Neural cell (in vitro differentiated cells): ENCODE results near the gene ZNF444. TPM values are rescaled to one million over a fixed set of nuclear protein-coding genes. Genes with fewer than 3 reads are reported as not detected.
"Not testable (repeated sequence)": the region's sequence is repeated elsewhere in the genome, so short reads cannot be mapped to it uniquely, and the experiment has no call there.

Experiments
- H2AFZ ChIP-seq: fragments of 200-600, 300-800 bp; sonication (generic), shearing (Covaris generic); 2 replicates; pipeline ENCODE4 v1.6.0; 2014; ENCODE audit warnings: low read depth, mild to moderate bottlenecking, antibody characterized with exemption, low read length, moderate library complexity
- H3F3A ChIP-seq: fragments of 200-600 bp; shearing (Covaris generic); 2 replicates; pipeline ENCODE4 v1.6.1; 2016; ENCODE audit warnings: mild to moderate bottlenecking, moderate library complexity, mixed read lengths, antibody characterized with exemption, low read length; ENCODE audit not compliant: insufficient read depth, poor library complexity, severe bottlenecking
- H3K27ac ChIP-seq: fragments of 200-600, 300-800 bp; sonication (generic), shearing (Covaris generic); 2 replicates; pipeline ENCODE4 v1.5.1; 2014; ENCODE audit warnings: mild to moderate bottlenecking, low read length, moderate library complexity
- H3K27me3 ChIP-seq: fragments of 300-800, 200-600 bp; sonication (generic), shearing (Covaris generic); 2 replicates; pipeline ENCODE4 v1.6.0; 2014; ENCODE audit warnings: mild to moderate bottlenecking, low read depth, low read length, moderate library complexity; ENCODE audit not compliant: insufficient read depth
- H3K36me3 ChIP-seq: fragments of 300-800, 200-600 bp; sonication (generic), shearing (Covaris generic); 2 replicates; pipeline ENCODE4 v1.5.1; 2014; ENCODE audit warnings: mild to moderate bottlenecking, antibody characterized with exemption, low read length, moderate library complexity; ENCODE audit not compliant: insufficient read depth
- H3K4me2 ChIP-seq: fragments of 300-800, 200-600 bp; sonication (generic), shearing (Covaris generic); 2 replicates; pipeline ENCODE4 v1.6.0; 2014; ENCODE audit warnings: mild to moderate bottlenecking, low read length
- H3K4me3 ChIP-seq: fragments of 300-800, 200-600 bp; sonication (generic), shearing (Covaris generic); 2 replicates; pipeline ENCODE4 v1.5.1; 2014; ENCODE audit warnings: mild to moderate bottlenecking, low read length, moderate library complexity
- H3K79me2 ChIP-seq: fragments of 200-600 bp; shearing (Covaris generic); replicated peaks from 2 replicates; pipeline ENCODE4 v1.6.0; 2014; ENCODE audit warnings: mild to moderate bottlenecking, low read length, moderate library complexity; ENCODE audit not compliant: insufficient read depth
- H3K9ac ChIP-seq: fragments of 300-800, 200-600 bp; sonication (generic), shearing (Covaris generic); 2 replicates; pipeline ENCODE4 v1.6.1; 2016; ENCODE audit warnings: mild to moderate bottlenecking, low read length, mixed read lengths
- H3K9me2 ChIP-seq: fragments of 200-600 bp; shearing (Covaris generic); 2 replicates; pipeline ENCODE4 v1.6.1; 2016; ENCODE audit warnings: mild to moderate bottlenecking, low read length, mixed read lengths; ENCODE audit not compliant: insufficient read depth
- H3K9me3 ChIP-seq: fragments of 200-600, 300-800 bp; sonication (generic), shearing (Covaris generic); 2 replicates; pipeline ENCODE4 v1.6.1; 2016; ENCODE audit warnings: mild to moderate bottlenecking, mixed run types, low read length, moderate library complexity, mixed read lengths
- H4K20me1 ChIP-seq: fragments of 200-600 bp; shearing (Covaris generic); 2 replicates; pipeline ENCODE4 v1.6.1; 2016; ENCODE audit warnings: mild to moderate bottlenecking, mixed run types; ENCODE audit not compliant: insufficient read depth
- EZH2 ChIP-seq: fragments of 200-600, 300-800 bp; shearing (Covaris generic), sonication (generic); IDR thresholded peaks from 2 replicates; pipeline ENCODE4 v1.6.1; 2014; ENCODE audit warnings: antibody characterized with exemption, low read length, borderline replicate concordance, mild to moderate bottlenecking; ENCODE audit not compliant: insufficient read depth, poor library complexity, severe bottlenecking
- POLR2AphosphoS5 ChIP-seq: IDR thresholded peaks from 2 replicates; pipeline ENCODE4 v1.6.1; 2012
- RAD21 ChIP-seq: fragments of 450-650 bp; conservative IDR thresholded peaks from 2 replicates; pipeline ENCODE4 v1.6.1; 2014; ENCODE audit warnings: antibody characterized with exemption, mild to moderate bottlenecking, moderate library complexity
- SMC3 ChIP-seq: fragments of 450-650 bp; conservative IDR thresholded peaks from 2 replicates; pipeline ENCODE4 v1.6.1; 2014; ENCODE audit warnings: antibody characterized with exemption, mild to moderate bottlenecking, moderate library complexity; ENCODE audit not compliant: poor library complexity
- TAF1 ChIP-seq: IDR thresholded peaks from 2 replicates; pipeline ENCODE4 v1.6.1; 2012; ENCODE audit warnings: low read depth
- polyA plus RNA-seq: library from polyadenylated mRNA; depleted of rRNA; stranded (reverse); fragments of >200 nt; gene quantifications from 2 replicates; pipeline ENCODE4 v1.2.3, GENCODE V29; 2014
- TF ChIP-seq, protein P1 (sequence below): IDR thresholded peaks from 2 replicates; pipeline ENCODE4 v1.6.1; 2012; ENCODE audit warnings: borderline replicate concordance
- TF ChIP-seq, protein P2 (sequence below): fragments of 450-650 bp; IDR thresholded peaks from 2 replicates; pipeline ENCODE4 v1.5.1; 2014; ENCODE audit warnings: antibody characterized with exemption, mild to moderate bottlenecking, moderate library complexity; ENCODE audit not compliant: poor library complexity, severe bottlenecking

Gene ZNF444
- polyA plus RNA-seq, 1 donor from 2014 or later: 45.6 TPM

DNA sequence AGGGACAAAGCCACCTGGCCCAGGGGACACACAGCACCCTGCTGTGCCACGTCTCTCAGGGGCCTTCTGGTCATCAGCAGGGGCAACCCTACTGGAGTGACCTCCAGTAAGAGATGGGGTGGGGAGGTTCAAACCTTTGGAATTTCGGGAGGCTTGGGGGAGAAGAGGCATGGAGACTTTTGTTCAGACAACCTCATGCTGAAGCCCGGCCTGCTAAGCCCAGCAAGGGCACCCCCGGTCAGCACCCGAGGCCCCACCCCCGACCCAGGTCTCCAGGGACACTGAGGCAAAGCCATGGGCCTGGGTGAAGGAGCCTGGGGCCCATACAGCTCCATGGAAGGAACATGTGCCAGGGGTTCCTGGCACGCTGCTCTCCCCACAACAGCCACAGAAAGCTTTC is 43.3 kb upstream of the ZNF444 start:
- Histone ChIP-seq H3K4me3 (no peak overlapping the region), H3K79me2 (no peaks in the 10 kb centered on the region), H3K36me3 (peaks cover 4% of the 10 kb centered on the region), H4K20me1 (no peaks in the 10 kb centered on the region), H3K9ac (no peak overlapping the region), H3K9me3 (peaks cover 15% of the 10 kb centered on the region), H3K9me2 (no peaks in the 10 kb centered on the region), H2AFZ (no peak overlapping the region), H3K27me3 (no peaks in the 10 kb centered on the region), H3F3A (no peaks in the 10 kb centered on the region), H3K4me2 (no peak overlapping the region), H3K27ac (no peak overlapping the region)
- no peak for TF ChIP-seq TAF1
- TF ChIP-seq, protein P1, sequence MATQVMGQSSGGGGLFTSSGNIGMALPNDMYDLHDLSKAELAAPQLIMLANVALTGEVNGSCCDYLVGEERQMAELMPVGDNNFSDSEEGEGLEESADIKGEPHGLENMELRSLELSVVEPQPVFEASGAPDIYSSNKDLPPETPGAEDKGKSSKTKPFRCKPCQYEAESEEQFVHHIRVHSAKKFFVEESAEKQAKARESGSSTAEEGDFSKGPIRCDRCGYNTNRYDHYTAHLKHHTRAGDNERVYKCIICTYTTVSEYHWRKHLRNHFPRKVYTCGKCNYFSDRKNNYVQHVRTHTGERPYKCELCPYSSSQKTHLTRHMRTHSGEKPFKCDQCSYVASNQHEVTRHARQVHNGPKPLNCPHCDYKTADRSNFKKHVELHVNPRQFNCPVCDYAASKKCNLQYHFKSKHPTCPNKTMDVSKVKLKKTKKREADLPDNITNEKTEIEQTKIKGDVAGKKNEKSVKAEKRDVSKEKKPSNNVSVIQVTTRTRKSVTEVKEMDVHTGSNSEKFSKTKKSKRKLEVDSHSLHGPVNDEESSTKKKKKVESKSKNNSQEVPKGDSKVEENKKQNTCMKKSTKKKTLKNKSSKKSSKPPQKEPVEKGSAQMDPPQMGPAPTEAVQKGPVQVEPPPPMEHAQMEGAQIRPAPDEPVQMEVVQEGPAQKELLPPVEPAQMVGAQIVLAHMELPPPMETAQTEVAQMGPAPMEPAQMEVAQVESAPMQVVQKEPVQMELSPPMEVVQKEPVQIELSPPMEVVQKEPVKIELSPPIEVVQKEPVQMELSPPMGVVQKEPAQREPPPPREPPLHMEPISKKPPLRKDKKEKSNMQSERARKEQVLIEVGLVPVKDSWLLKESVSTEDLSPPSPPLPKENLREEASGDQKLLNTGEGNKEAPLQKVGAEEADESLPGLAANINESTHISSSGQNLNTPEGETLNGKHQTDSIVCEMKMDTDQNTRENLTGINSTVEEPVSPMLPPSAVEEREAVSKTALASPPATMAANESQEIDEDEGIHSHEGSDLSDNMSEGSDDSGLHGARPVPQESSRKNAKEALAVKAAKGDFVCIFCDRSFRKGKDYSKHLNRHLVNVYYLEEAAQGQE: no peak
- TF ChIP-seq RAD21: no peak
- no peak for TF ChIP-seq SMC3
- TF ChIP-seq POLR2AphosphoS5: no peak
- TF ChIP-seq, protein P2, sequence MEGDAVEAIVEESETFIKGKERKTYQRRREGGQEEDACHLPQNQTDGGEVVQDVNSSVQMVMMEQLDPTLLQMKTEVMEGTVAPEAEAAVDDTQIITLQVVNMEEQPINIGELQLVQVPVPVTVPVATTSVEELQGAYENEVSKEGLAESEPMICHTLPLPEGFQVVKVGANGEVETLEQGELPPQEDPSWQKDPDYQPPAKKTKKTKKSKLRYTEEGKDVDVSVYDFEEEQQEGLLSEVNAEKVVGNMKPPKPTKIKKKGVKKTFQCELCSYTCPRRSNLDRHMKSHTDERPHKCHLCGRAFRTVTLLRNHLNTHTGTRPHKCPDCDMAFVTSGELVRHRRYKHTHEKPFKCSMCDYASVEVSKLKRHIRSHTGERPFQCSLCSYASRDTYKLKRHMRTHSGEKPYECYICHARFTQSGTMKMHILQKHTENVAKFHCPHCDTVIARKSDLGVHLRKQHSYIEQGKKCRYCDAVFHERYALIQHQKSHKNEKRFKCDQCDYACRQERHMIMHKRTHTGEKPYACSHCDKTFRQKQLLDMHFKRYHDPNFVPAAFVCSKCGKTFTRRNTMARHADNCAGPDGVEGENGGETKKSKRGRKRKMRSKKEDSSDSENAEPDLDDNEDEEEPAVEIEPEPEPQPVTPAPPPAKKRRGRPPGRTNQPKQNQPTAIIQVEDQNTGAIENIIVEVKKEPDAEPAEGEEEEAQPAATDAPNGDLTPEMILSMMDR: no peak
- TF ChIP-seq EZH2: no peak

- not testable (repeated sequence) for H3K9me3 ChIP-seq, H3K36me3 ChIP-seq, H3K4me3 ChIP-seq, H3F3A ChIP-seq, H3K79me2 ChIP-seq, H3K9me2 ChIP-seq, H3K27me3 ChIP-seq, H3K27ac ChIP-seq, H4K20me1 ChIP-seq, H3K9ac ChIP-seq, H3K4me2 ChIP-seq, H2AFZ ChIP-seq
These were observed 42.9 kb upstream of the ZNF444 start for GRCh38 chr19:56098237-56098636.

- Histone ChIP-seq H3K27me3 (no peaks in the 10 kb centered on the region), H3F3A (no peaks in the 10 kb centered on the region), H3K4me3 (no peak overlapping the region), H4K20me1 (no peaks in the 10 kb centered on the region), H3K9ac (no peak overlapping the region), H3K27ac (no peak overlapping the region), H3K79me2 (no peaks in the 10 kb centered on the region), H3K9me2 (no peaks in the 10 kb centered on the region), H3K36me3 (peaks cover 4% of the 10 kb centered on the region), H2AFZ (no peak overlapping the region), H3K4me2 (no peak overlapping the region), H3K9me3 (peaks cover 6% of the 10 kb centered on the region)
- no peak for TF ChIP-seq POLR2AphosphoS5
- TF ChIP-seq TAF1: no peak
These were observed 42.1 kb upstream of the ZNF444 start for GRCh38 chr19:56098731-56099568.
